Endodermal cell (in vitro differentiated cells): ENCODE data around the gene SDK1. TPM values are rescaled to one million over a fixed set of nuclear protein-coding genes. Genes with fewer than 3 reads are reported as not detected.

Source experiments
- DNase-seq: peaks from one replicate; pipeline ENCODE4 v3.0.0-alpha.2; 2017
- H3K27ac ChIP-seq: 2 replicates; pipeline ENCODE4 v1.5.1; 2013; ENCODE audit warnings: mild to moderate bottlenecking, low read depth, low read length, moderate library complexity
- H3K27me3 ChIP-seq: 2 replicates; pipeline ENCODE4 v1.6.1; 2013; ENCODE audit warnings: mild to moderate bottlenecking, low read length, moderate library complexity; ENCODE audit not compliant: insufficient read depth, control insufficient read depth, poor library complexity, severe bottlenecking
- H3K36me3 ChIP-seq: 2 replicates; pipeline ENCODE4 v1.7.0; 2013; ENCODE audit warnings: mild to moderate bottlenecking, low read length, moderate library complexity; ENCODE audit not compliant: control insufficient read depth, insufficient read depth
- H3K4me1 ChIP-seq: one replicate; pipeline ENCODE4 v1.7.0; 2013; ENCODE audit warnings: low read length; ENCODE audit not compliant: control insufficient read depth, insufficient read depth
- H3K4me3 ChIP-seq: 2 replicates; pipeline ENCODE4 v1.5.1; 2013; ENCODE audit warnings: mild to moderate bottlenecking, low read length, moderate library complexity
- H3K9ac ChIP-seq: 2 replicates; pipeline ENCODE4 v1.6.1; 2013; ENCODE audit warnings: mild to moderate bottlenecking, low read length, moderate library complexity; ENCODE audit not compliant: poor library complexity, severe bottlenecking; ENCODE audit errors: extremely low read depth
- H3K9me3 ChIP-seq: 2 replicates; pipeline ENCODE4 v1.6.1; 2013; ENCODE audit warnings: mild to moderate bottlenecking, low read length, moderate library complexity; ENCODE audit not compliant: control insufficient read depth
- H3K27ac Mint-ChIP-seq: 2 replicates; pipeline ENCODE4 v1.8.0; 2020; ENCODE audit warnings: mixed read lengths
- H3K27me3 Mint-ChIP-seq: 2 replicates; pipeline ENCODE4 v1.8.0; 2021; ENCODE audit warnings: mild to moderate bottlenecking, mixed read lengths; ENCODE audit not compliant: insufficient read depth
- H3K36me3 Mint-ChIP-seq: 2 replicates; pipeline ENCODE4 v1.8.0; 2020; ENCODE audit warnings: low read depth, mixed read lengths
- H3K4me1 Mint-ChIP-seq: 2 replicates; pipeline ENCODE4 v1.8.0; 2020; ENCODE audit warnings: mixed read lengths
- H3K4me3 Mint-ChIP-seq: 2 replicates; pipeline ENCODE4 v1.8.0; 2020; ENCODE audit warnings: mild to moderate bottlenecking, moderate library complexity, mixed read lengths
- H3K9me3 Mint-ChIP-seq: 2 replicates; pipeline ENCODE4 v1.8.0; 2020; ENCODE audit warnings: mild to moderate bottlenecking, mixed read lengths
- WGBS, 2 experiments: methylation state at CpG; one replicate each; pipeline versions ENCODE4 v1.1.5 to v1.1.7; 2013; ENCODE audit warnings: missing lambda C conversion rate in 2 of 2, mixed read lengths in 1 of 2; ENCODE audit not compliant: insufficient coverage in 1 of 2, insufficient read length in 1 of 2; 5-methylcytosine and 5-hydroxymethylcytosine counted together
- total RNA-seq, 2 donors: library from RNA; stranded (reverse); fragmentation: NEBNext Ultra II Directional in 1 of 2; extraction: Animal tissue kit (Norgen Biotek cat#: 25700) in 1 of 2; gene quantifications; 2 replicates in 1 of 2; 3 replicates in 1 of 2; pipeline ENCODE4 v1.2.1, GENCODE V29; 2021
- TF ChIP-seq, protein P1 (sequence below): fragments of 200-600 bp; sonication (generic); conservative IDR thresholded peaks from 2 replicates; pipeline ENCODE4 v1.5.0; 2021; ENCODE audit warnings: antibody characterized with exemption, mild to moderate bottlenecking

The SDK1 gene
- total RNA-seq, 2 donors from 2014 or later: 22.7 to 23.1 TPM

GRCh38 chr7:3466261-3466660 is 165.2 kb downstream of the SDK1 start:
- H3K4me1 ChIP-seq: no peaks in the 10 kb centered on the region
- H3K27me3 ChIP-seq: no peaks in the 10 kb centered on the region
- H3K27ac ChIP-seq: no peak overlapping the region
- Mint-ChIP-seq H3K27me3 (no peaks in the 10 kb centered on the region), H3K9me3 (no peaks in the 10 kb centered on the region), H3K4me1 (peaks cover 33% of the 10 kb centered on the region), H3K36me3 (no peaks in the 10 kb centered on the region), H3K27ac (no peak overlapping the region), H3K4me3 (no peak overlapping the region)
- no peaks in the 10 kb centered on the region for H3K36me3 ChIP-seq
- TF ChIP-seq, protein P1, sequence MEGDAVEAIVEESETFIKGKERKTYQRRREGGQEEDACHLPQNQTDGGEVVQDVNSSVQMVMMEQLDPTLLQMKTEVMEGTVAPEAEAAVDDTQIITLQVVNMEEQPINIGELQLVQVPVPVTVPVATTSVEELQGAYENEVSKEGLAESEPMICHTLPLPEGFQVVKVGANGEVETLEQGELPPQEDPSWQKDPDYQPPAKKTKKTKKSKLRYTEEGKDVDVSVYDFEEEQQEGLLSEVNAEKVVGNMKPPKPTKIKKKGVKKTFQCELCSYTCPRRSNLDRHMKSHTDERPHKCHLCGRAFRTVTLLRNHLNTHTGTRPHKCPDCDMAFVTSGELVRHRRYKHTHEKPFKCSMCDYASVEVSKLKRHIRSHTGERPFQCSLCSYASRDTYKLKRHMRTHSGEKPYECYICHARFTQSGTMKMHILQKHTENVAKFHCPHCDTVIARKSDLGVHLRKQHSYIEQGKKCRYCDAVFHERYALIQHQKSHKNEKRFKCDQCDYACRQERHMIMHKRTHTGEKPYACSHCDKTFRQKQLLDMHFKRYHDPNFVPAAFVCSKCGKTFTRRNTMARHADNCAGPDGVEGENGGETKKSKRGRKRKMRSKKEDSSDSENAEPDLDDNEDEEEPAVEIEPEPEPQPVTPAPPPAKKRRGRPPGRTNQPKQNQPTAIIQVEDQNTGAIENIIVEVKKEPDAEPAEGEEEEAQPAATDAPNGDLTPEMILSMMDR: no peak
- DNase-seq: no peak
- 91 to 100% methylated on average over 3 to 4 of the region's 4 CpGs for WGBS, 2 experiments
- H3K9me3 ChIP-seq: no peaks in the 10 kb centered on the region
- no peak overlapping the region for H3K9ac ChIP-seq
- H3K4me3 ChIP-seq: no peak overlapping the region

DNA sequence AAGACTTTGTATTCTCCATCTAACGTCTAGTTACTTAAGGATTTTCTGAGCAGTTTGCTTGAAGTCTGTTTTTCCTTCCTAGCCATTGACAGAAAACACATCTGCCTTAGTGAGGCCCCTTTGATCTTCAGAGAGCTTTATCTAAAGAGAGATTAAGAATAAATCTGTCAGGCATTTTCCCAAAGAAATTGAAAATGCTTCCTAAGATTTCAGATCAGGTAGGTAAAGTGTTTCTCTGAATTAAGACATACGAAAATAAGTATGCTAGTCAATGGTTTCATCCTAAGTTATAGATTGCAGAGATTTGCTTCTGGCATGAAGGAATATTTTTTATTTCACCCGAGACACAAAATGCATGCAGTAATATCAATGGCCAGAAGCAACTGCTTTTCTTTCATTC is 168.6 kb downstream of the SDK1 start:
- no peak overlapping the region for H3K27ac ChIP-seq
- no peaks in the 10 kb centered on the region for H3K27me3 ChIP-seq
- no peaks in the 10 kb centered on the region for H3K27me3 Mint-ChIP-seq
- H3K4me1 Mint-ChIP-seq: peaks cover 60% of the 10 kb centered on the region
- TF ChIP-seq, protein P1: no peak
- H3K36me3 ChIP-seq: no peaks in the 10 kb centered on the region
- DNase-seq: no peak
- no peaks in the 10 kb centered on the region for H3K36me3 Mint-ChIP-seq
- no peak overlapping the region for H3K4me3 ChIP-seq
- no peaks in the 10 kb centered on the region for H3K9me3 ChIP-seq
- no peak overlapping the region for H3K27ac Mint-ChIP-seq
- no peak overlapping the region for H3K4me3 Mint-ChIP-seq
- H3K9ac ChIP-seq: no peak overlapping the region
- peaks cover 3% of the 10 kb centered on the region for H3K4me1 ChIP-seq
- no peaks in the 10 kb centered on the region for H3K9me3 Mint-ChIP-seq
- WGBS, 2 experiments: 65 to 70% methylated on average over 2 to 3 of the region's 3 CpGs

DNA sequence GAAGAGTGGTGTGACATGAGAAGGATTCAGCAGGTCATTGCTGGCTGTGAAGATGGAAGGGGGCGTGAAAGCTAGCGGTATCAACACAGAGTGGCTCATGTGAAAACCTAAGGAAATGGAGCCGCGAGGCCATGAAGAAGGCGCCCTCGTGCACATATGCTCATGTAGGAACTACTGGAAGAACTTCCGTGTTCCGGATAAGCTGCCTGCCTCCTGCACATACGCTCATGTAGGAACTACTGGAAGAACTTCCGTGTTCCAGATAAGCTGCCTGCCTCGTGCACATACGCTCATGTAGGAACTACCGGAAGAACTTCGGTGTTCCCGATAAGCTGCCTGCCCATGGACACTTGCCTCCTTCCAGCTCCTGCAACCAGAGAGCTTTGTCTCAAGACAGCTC is 179.1 kb downstream of the SDK1 start:
- H3K27me3 ChIP-seq: no peaks in the 10 kb centered on the region
- H3K9ac ChIP-seq: no peak overlapping the region
- WGBS, 2 experiments: 91 to 94% methylated on average over 14 to 15 of the region's 15 CpGs
- H3K4me3 ChIP-seq: no peak overlapping the region
- no peaks in the 10 kb centered on the region for H3K36me3 ChIP-seq
- no peaks in the 10 kb centered on the region for H3K9me3 ChIP-seq
- peaks cover 7% of the 10 kb centered on the region for H3K4me1 Mint-ChIP-seq
- H3K27ac Mint-ChIP-seq: no peak overlapping the region
- H3K9me3 Mint-ChIP-seq: no peaks in the 10 kb centered on the region
- no peaks in the 10 kb centered on the region for H3K4me1 ChIP-seq
- no peaks in the 10 kb centered on the region for H3K36me3 Mint-ChIP-seq
- H3K4me3 Mint-ChIP-seq: no peak overlapping the region
- no peaks in the 10 kb centered on the region for H3K27me3 Mint-ChIP-seq
- TF ChIP-seq, protein P1: no peak
- DNase-seq: no peak
- H3K27ac ChIP-seq: no peak overlapping the region
